ENCODE measurements around the gene CELSR1.
A peak's percentile ranks its signal among the peaks of the same experiment; 100 is the strongest.

CELSR1 gene

GRCh38 chr22:46571642-46572250 lies 34.3 kb upstream of the CELSR1 start:
- Histone ChIP-seq H3K4me1 (ENCODE audit: control insufficient read depth, insufficient read depth, low read length) (peaks cover 2% of the 10 kb centered on the region), H3K36me3 (ENCODE audit: control insufficient read depth, insufficient read depth, low read length) (no peaks in the 10 kb centered on the region), H3K9ac (ENCODE audit: low read length) (no peak overlapping the region), H3K27ac (ENCODE audit: low read depth, low read length) (no peak overlapping the region), H3K27me3 (ENCODE audit: control insufficient read depth, insufficient read depth, low read length) (no peaks in the 10 kb centered on the region), H3K4me3 (ENCODE audit: low read length) (no peak overlapping the region)

GRCh38 chr22:46569848-46570695 lies 32.7 kb upstream of the CELSR1 start:
- no peaks in the 10 kb centered on the region for H3K4me1 ChIP-seq (ENCODE audit: control insufficient read depth, insufficient read depth, low read length)
- no peak overlapping the region for H3K9ac ChIP-seq (ENCODE audit: low read length)
- H3K36me3 ChIP-seq (ENCODE audit: control insufficient read depth, insufficient read depth, low read length): no peaks in the 10 kb centered on the region

DNA sequence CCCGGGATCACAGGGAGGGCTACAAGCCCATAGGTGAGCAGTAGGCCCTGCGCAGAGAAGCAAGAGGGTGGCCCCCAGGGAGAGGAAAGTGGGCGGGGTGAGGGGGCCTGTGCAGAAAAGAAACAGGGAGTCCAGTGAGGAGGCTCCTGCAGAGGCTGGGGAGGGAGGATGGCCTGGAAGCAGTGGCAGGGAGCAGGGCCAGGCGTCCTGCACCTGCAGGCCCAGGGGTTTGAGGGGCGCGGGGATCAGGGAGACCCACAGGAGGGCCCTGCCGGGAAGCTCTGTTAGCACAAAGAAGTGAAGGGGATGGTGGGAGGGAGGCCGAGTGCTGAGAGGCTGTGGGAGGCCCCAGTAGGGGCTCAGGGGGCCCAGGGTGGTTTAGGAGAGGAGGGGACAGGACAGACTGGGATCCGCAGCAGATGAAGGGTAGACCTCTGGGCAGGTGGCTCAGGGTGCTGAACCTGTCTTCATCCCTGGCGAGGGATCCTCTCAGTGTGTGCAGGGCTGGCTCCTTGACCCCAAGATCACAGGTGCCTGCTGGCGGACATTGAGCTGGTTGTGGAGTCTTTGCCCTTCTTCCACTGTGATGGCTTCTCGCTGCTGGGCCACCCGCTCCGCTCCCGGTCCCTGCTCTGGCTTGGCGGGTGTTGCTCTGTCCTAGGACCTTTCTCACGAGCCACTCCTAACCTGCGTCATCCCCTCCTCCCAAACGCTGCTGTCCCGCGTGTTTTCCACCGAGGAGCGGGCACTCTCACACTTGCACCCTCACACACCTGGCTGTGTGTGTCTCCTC lies 31.8 kb upstream of the CELSR1 start:
- no peaks in the 10 kb centered on the region for H3K27me3 ChIP-seq (ENCODE audit: control insufficient read depth, insufficient read depth, low read length)
- no peak overlapping the region for H3K9ac ChIP-seq (ENCODE audit: low read length)
- no peaks in the 10 kb centered on the region for H3K36me3 ChIP-seq (ENCODE audit: control insufficient read depth, insufficient read depth, low read length)
- H3K4me1 ChIP-seq (ENCODE audit: control insufficient read depth, insufficient read depth, low read length): no peaks in the 10 kb centered on the region
- H3K4me3 ChIP-seq (ENCODE audit: low read length): no peak overlapping the region
- H3K27ac ChIP-seq (ENCODE audit: low read depth, low read length): no peak overlapping the region

More at GRCh38 chr22:46569848-46570695, 32.7 kb upstream of the CELSR1 start:
- Histone ChIP-seq H3K27me3 (ENCODE audit: control insufficient read depth, insufficient read depth, low read length) (no peaks in the 10 kb centered on the region), H3K27ac (ENCODE audit: low read depth, low read length) (no peak overlapping the region), H3K4me3 (ENCODE audit: low read length) (no peak overlapping the region)

GRCh38 chr22:46568102-46568809 lies 30.8 kb upstream of the CELSR1 start:
- no peak overlapping the region for H3K27ac ChIP-seq (ENCODE audit: low read depth, low read length)
- no peak overlapping the region for H3K9ac ChIP-seq (ENCODE audit: low read length)
- no peaks in the 10 kb centered on the region for H3K36me3 ChIP-seq (ENCODE audit: control insufficient read depth, insufficient read depth, low read length)
- H3K4me1 ChIP-seq (ENCODE audit: control insufficient read depth, insufficient read depth, low read length): no peaks in the 10 kb centered on the region
- H3K4me3 ChIP-seq (ENCODE audit: low read length): no peak overlapping the region
- H3K27me3 ChIP-seq (ENCODE audit: control insufficient read depth, insufficient read depth, low read length): no peaks in the 10 kb centered on the region

GRCh38 chr22:46567471-46567870 lies 30.1 kb upstream of the CELSR1 start:
- no peak overlapping the region for H3K4me3 ChIP-seq (ENCODE audit: low read length)
- no peak overlapping the region for H3K27ac ChIP-seq (ENCODE audit: low read depth, low read length)
- no peaks in the 10 kb centered on the region for H3K4me1 ChIP-seq (ENCODE audit: control insufficient read depth, insufficient read depth, low read length)
- no peaks in the 10 kb centered on the region for H3K36me3 ChIP-seq (ENCODE audit: control insufficient read depth, insufficient read depth, low read length)
- no peaks in the 10 kb centered on the region for H3K27me3 ChIP-seq (ENCODE audit: control insufficient read depth, insufficient read depth, low read length)
- no peak overlapping the region for H3K9ac ChIP-seq (ENCODE audit: low read length)

DNA sequence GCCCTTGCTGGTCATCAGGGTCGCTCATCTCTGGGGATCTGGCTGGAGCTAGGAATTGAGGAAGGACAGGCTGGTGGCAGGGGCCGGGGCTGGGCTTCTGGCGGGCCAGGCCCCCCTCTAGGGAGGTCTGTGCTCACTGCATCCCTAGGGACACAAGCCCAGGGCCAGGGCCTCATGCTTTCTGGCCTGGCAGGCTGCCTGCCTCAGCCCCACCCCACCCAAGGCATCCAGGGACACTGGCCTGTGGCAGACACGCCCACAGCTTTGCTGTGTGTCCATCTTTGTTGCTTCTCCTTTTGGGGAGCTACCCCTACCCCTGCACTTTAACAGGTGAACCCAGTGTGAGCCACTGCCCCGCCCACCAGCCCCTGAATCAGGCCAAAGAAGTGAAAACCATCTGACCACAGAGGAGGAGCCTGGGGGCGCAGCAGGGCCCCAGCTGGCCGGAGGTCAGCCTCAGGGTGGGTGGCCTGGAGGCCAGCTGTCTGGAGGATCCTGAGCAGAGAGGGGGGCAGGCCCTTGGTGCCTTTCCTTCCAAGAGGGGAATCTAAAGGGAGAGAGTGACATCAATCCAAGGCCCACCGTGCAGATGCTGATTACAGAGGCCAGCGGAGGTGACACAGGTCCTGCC lies 26.8 kb upstream of the CELSR1 start:
- H3K27me3 ChIP-seq (ENCODE audit: control insufficient read depth, insufficient read depth, low read length): no peaks in the 10 kb centered on the region
- no peak overlapping the region for H3K9ac ChIP-seq (ENCODE audit: low read length)
- no peak overlapping the region for H3K4me3 ChIP-seq (ENCODE audit: low read length)
- H3K4me1 ChIP-seq (ENCODE audit: control insufficient read depth, insufficient read depth, low read length): no peaks in the 10 kb centered on the region
- H3K27ac ChIP-seq (ENCODE audit: low read depth, low read length): no peak overlapping the region
- no peaks in the 10 kb centered on the region for H3K36me3 ChIP-seq (ENCODE audit: control insufficient read depth, insufficient read depth, low read length)

DNA sequence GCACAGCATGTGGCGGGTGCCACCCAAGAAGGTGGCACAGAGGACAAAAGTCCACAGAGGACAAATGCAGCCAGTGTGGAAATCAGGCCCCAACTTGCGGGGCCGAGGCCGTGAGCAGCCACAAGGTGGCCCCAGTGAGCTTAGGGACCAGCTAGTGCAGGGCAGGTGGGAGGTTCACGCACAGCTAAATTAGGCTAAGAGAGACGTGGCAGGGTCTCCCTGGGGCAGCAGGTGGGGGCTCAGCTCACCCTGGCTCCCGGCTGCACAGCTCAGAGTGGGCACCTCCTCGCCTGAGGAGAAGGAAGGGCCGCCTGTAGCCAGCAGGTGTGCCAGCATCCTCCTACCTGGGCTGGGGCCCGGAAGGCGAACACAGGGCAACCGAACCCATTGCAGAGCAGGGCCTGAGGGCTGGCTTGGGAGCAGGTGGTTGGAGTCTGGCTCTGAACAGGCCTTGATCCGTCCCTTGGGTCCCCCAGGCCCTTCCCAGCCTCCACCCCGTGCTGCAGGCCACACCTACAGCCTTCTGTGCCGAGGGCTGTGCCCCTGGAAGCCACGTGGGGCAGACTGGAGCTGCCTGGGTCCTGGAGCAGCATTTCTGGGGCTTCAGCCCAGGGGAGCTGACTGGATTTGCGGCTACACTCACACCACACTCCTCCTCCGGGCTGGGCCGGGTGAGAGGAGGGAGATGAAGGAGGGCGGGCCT lies 26.1 kb upstream of the CELSR1 start:
- no peak overlapping the region for H3K9ac ChIP-seq (ENCODE audit: low read length)
- no peak overlapping the region for H3K27ac ChIP-seq (ENCODE audit: low read depth, low read length)
- H3K27me3 ChIP-seq (ENCODE audit: control insufficient read depth, insufficient read depth, low read length): no peaks in the 10 kb centered on the region
- peak overlapping the region; percentile 19 for H3K4me3 ChIP-seq (ENCODE audit: low read length)
- H3K36me3 ChIP-seq (ENCODE audit: control insufficient read depth, insufficient read depth, low read length): no peaks in the 10 kb centered on the region
- H3K4me1 ChIP-seq (ENCODE audit: control insufficient read depth, insufficient read depth, low read length): no peaks in the 10 kb centered on the region

DNA sequence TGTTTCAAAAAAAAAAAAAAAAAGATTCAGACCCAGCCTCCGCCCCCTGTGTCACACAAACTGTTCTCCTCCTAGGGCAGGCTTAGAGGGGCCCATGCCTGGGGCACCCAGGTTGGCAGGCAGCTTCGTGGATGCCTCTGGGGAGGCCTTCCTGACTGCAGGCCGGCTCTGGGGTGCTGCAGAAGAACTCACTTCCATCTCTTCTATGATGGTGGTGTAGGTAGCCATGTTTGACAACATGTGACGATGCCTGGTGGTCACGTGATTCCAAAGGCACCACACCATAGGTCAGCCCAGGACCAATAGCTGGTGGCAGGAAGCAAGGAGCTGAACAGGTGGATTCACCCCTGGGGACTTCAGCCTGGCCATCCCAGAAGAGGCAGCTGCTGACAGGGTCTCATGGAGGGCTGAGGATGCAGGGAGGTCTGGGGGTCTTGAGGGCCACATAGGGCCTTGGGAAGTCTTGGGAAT lies 24.1 kb upstream of the CELSR1 start:
- H3K9ac ChIP-seq (ENCODE audit: low read length): no peak overlapping the region
- no peaks in the 10 kb centered on the region for H3K4me1 ChIP-seq (ENCODE audit: control insufficient read depth, insufficient read depth, low read length)
- no peaks in the 10 kb centered on the region for H3K27me3 ChIP-seq (ENCODE audit: control insufficient read depth, insufficient read depth, low read length)

GRCh38 chr22:46560696-46561295 lies 23.4 kb upstream of the CELSR1 start:
- Histone ChIP-seq H3K9ac (ENCODE audit: low read length) (no peak overlapping the region), H3K4me3 (ENCODE audit: low read length) (no peak overlapping the region), H3K4me1 (ENCODE audit: control insufficient read depth, insufficient read depth, low read length) (no peaks in the 10 kb centered on the region), H3K27ac (ENCODE audit: low read depth, low read length) (no peak overlapping the region), H3K27me3 (ENCODE audit: control insufficient read depth, insufficient read depth, low read length) (no peaks in the 10 kb centered on the region), H3K36me3 (ENCODE audit: control insufficient read depth, insufficient read depth, low read length) (no peaks in the 10 kb centered on the region)

More for the DNA sequence above, 24.1 kb upstream of the CELSR1 start:
- Histone ChIP-seq H3K4me3 (ENCODE audit: low read length) (no peak overlapping the region), H3K27ac (ENCODE audit: low read depth, low read length) (no peak overlapping the region), H3K36me3 (ENCODE audit: control insufficient read depth, insufficient read depth, low read length) (no peaks in the 10 kb centered on the region)

- H3K4me1 ChIP-seq (ENCODE audit: control insufficient read depth, insufficient read depth, low read length): no peaks in the 10 kb centered on the region
- H3K4me3 ChIP-seq (ENCODE audit: low read length): no peak overlapping the region
- H3K9ac ChIP-seq (ENCODE audit: low read length): no peak overlapping the region
- H3K27ac ChIP-seq (ENCODE audit: low read depth, low read length): no peak overlapping the region
- no peaks in the 10 kb centered on the region for H3K36me3 ChIP-seq (ENCODE audit: control insufficient read depth, insufficient read depth, low read length)
- H3K27me3 ChIP-seq (ENCODE audit: control insufficient read depth, insufficient read depth, low read length): no peaks in the 10 kb centered on the region
Observed at GRCh38 chr22:46557736-46558480, 20.5 kb upstream of the CELSR1 start.

Measured in rectal smooth muscle tissue (tissue), 1 donor.